ENCODE results near the gene TMEM178B. TPM values are rescaled to one million over a fixed set of nuclear protein-coding genes. Genes with fewer than 3 reads are reported as not detected.

TMEM178B gene
- total and polyA plus RNA-seq, 7 donors: 0.16 to 4.7 (median 1.4) TPM; not detected in 2

- H3K4me3 ChIP-seq: no peak overlapping the region
- no peaks in the 10 kb centered on the region for H3K36me3 ChIP-seq
- TF ChIP-seq CTCF (IDR thresholded peaks at IDR 0.05) (no peak), POLR2A (IDR thresholded peaks at IDR 0.05) (no peak), EP300 (IDR thresholded peaks at IDR 0.05) (no peak), POLR2AphosphoS5 (IDR thresholded peaks at IDR 0.05) (no peak)
- no peaks in the 10 kb centered on the region for H3K4me1 ChIP-seq
- no peak overlapping the region for H3K27ac ChIP-seq
- no peaks in the 10 kb centered on the region for H3K9me3 ChIP-seq
- no peaks in the 10 kb centered on the region for H3K27me3 ChIP-seq
- DNase-seq: no peak
- 29 to 44% methylated on average over 2 of the region's 2 CpGs for WGBS, 2 donors
- intact Hi-C loops (cut with DNase I): no loop called here
These were observed 362.3 kb downstream of the TMEM178B start for GRCh38 chr7:141436139-141436538.

- no peaks in the 10 kb centered on the region for H3K4me1 ChIP-seq
- no peak for TF ChIP-seq POLR2A (IDR thresholded peaks at IDR 0.05)
- TF ChIP-seq CTCF (IDR thresholded peaks at IDR 0.05): no peak
- no peak for TF ChIP-seq EP300 (IDR thresholded peaks at IDR 0.05)
- no peak for TF ChIP-seq POLR2AphosphoS5 (IDR thresholded peaks at IDR 0.05)
- intact Hi-C loops (cut with DNase I): no loop called here
- no peaks in the 10 kb centered on the region for H3K9me3 ChIP-seq
- no peak overlapping the region for H3K4me3 ChIP-seq
- no peaks in the 10 kb centered on the region for H3K27me3 ChIP-seq
- DNase-seq: no peak
- no peaks in the 10 kb centered on the region for H3K36me3 ChIP-seq
- WGBS, 2 donors: 73 to 82% methylated on average over 7 of the region's 7 CpGs
- no peak overlapping the region for H3K27ac ChIP-seq
These were observed 362.8 kb downstream of the TMEM178B start for GRCh38 chr7:141436575-141437075.

GRCh38 chr7:141439164-141439563, 365.3 kb downstream of the TMEM178B start:
- WGBS, 2 donors: 43 to 50% methylated on average over 2 of the region's 2 CpGs
- intact Hi-C loops (cut with DNase I): no loop called here
- H3K9me3 ChIP-seq: no peaks in the 10 kb centered on the region
- H3K27me3 ChIP-seq: no peaks in the 10 kb centered on the region
- TF ChIP-seq POLR2AphosphoS5 (IDR thresholded peaks at IDR 0.05) (no peak), CTCF (IDR thresholded peaks at IDR 0.05) (no peak), POLR2A (IDR thresholded peaks at IDR 0.05) (no peak), EP300 (IDR thresholded peaks at IDR 0.05) (no peak)
- H3K4me1 ChIP-seq: no peaks in the 10 kb centered on the region
- no peak for DNase-seq
- H3K4me3 ChIP-seq: no peak overlapping the region
- H3K27ac ChIP-seq: no peak overlapping the region
- no peaks in the 10 kb centered on the region for H3K36me3 ChIP-seq

- no peaks in the 10 kb centered on the region for H3K9me3 ChIP-seq
- no peak overlapping the region for H3K4me3 ChIP-seq
- no peaks in the 10 kb centered on the region for H3K27me3 ChIP-seq
- TF ChIP-seq POLR2A (IDR thresholded peaks at IDR 0.05) (no peak), POLR2AphosphoS5 (IDR thresholded peaks at IDR 0.05) (no peak), EP300 (IDR thresholded peaks at IDR 0.05) (no peak)
- no peaks in the 10 kb centered on the region for H3K36me3 ChIP-seq
- H3K4me1 ChIP-seq: no peaks in the 10 kb centered on the region
- WGBS, 2 donors: 14 to 54% methylated on average over 1 of the region's 1 CpG
- DNase-seq: no peak
- intact Hi-C loops (cut with DNase I): no loop called here
- H3K27ac ChIP-seq: no peak overlapping the region
These were observed 365.9 kb downstream of the TMEM178B start for GRCh38 chr7:141439776-141440175.

GRCh38 chr7:141441837-141442627, 368.2 kb downstream of the TMEM178B start:
- H3K9me3 ChIP-seq: no peaks in the 10 kb centered on the region
- no peaks in the 10 kb centered on the region for H3K4me1 ChIP-seq
- H3K4me3 ChIP-seq: no peak overlapping the region
- TF ChIP-seq CTCF (IDR thresholded peaks at IDR 0.05) (no peak), POLR2AphosphoS5 (IDR thresholded peaks at IDR 0.05) (no peak), EP300 (IDR thresholded peaks at IDR 0.05) (no peak), POLR2A (IDR thresholded peaks at IDR 0.05) (no peak)
- WGBS, 2 donors: 75 to 84% methylated on average over 11 of the region's 11 CpGs
- H3K27me3 ChIP-seq: no peaks in the 10 kb centered on the region
- H3K27ac ChIP-seq: no peak overlapping the region
- no peaks in the 10 kb centered on the region for H3K36me3 ChIP-seq
- intact Hi-C loops (cut with DNase I): no loop called here
- no peak for DNase-seq

Data from sigmoid colon (tissue), 7 donors.